Spleen (tissue), 7 donors: ENCODE data around the gene ST6GAL1.

Experiments
- CTCF ChIP-seq, 11 experiments: fragments of 200-600 bp in 7 of 11; fragments of 450-650 bp in 4 of 11; sonication (generic) in 4 of 11; IDR thresholded peaks in 8 of 11; conservative IDR thresholded peaks in 3 of 11; 1 replicate in 7 of 11; 2 replicates in 4 of 11; pipeline versions ENCODE4 v1.4.0 to v1.8.0; 2016 to 2021; ENCODE audit warnings: antibody characterized with exemption in 11 of 11, inconsistent platforms in 4 of 11, mild to moderate bottlenecking in 1 of 11
- POLR2A ChIP-seq, 3 donors: fragments of 450-650 bp; IDR thresholded peaks; one replicate each; pipeline ENCODE4 v1.5.1; 2017; ENCODE audit warnings: antibody characterized with exemption in 3 of 3, mild to moderate bottlenecking in 1 of 3
- POLR2AphosphoS5 ChIP-seq, 3 donors: sonication (generic); formaldehyde crosslinking; IDR thresholded peaks; one replicate each; pipeline ENCODE4 v1.5.1; 2017; ENCODE audit warnings: antibody characterized with exemption in 3 of 3
- donor health status: DM: no; HTN: no; CAD: no; lungs with moderate emphysema.
- donor health status: DM: no; HTN: no; CAD: no.
- donor health status: DM: no; HTN: no; CAD: no.

- TF ChIP-seq CTCF (IDR thresholded peaks at IDR 0.05 in 8 of 11, conservative IDR thresholded peaks at IDR 0.05 in 3 of 11) (no peak), POLR2A (IDR thresholded peaks at IDR 0.05) (no peak), POLR2AphosphoS5 (IDR thresholded peaks at IDR 0.05) (no peak)
Observed at GRCh38 chr3:187114511-187114910, 184.2 kb downstream of the ST6GAL1 start.
